Measurements from ENCODE around the gene TWSG1.
"Not testable (repeated sequence)": the region's sequence is repeated elsewhere in the genome, so short reads cannot be mapped to it uniquely, and the experiment has no call there.

The TWSG1 gene

GRCh38 chr18:9446839-9447238 is 112.3 kb downstream of the TWSG1 start:
- H3K9ac ChIP-seq (ENCODE audit: low read length): no peak overlapping the region
- no peak overlapping the region for H3K4ac ChIP-seq (ENCODE audit: low read depth in 1 of 2, low read length in 2 of 2)
- peaks cover 17% of the 10 kb centered on the region for H3K9me3 ChIP-seq (ENCODE audit: control insufficient read depth, low read length)
- H3K14ac ChIP-seq (ENCODE audit: low read length in 2 of 2): no peak overlapping the region
- no peak overlapping the region for H3K27ac ChIP-seq (ENCODE audit: low read length, poor library complexity, severe bottlenecking)
- H3K36me3 ChIP-seq (ENCODE audit: control insufficient read depth in 1 of 2, insufficient read depth in 2 of 2, low read depth in 1 of 2, low read length in 2 of 2): no peaks in the 10 kb centered on the region
- no peak overlapping the region for H2AK5ac ChIP-seq (ENCODE audit: low read length, severe bottlenecking)
- H3K4me1 ChIP-seq (ENCODE audit: control insufficient read depth, insufficient read depth, low read depth, low read length): no peaks in the 10 kb centered on the region
- no peak overlapping the region for H2AFZ ChIP-seq (ENCODE audit: low read depth, low read length)
- H2BK15ac ChIP-seq (ENCODE audit: low read depth, poor library complexity, severe bottlenecking): no peak overlapping the region
- H3K4me3 ChIP-seq (ENCODE audit: insufficient read depth in 1 of 2, low read depth in 1 of 2, low read length in 2 of 2): no peak overlapping the region
- H3K27me3 ChIP-seq (ENCODE audit: control insufficient read depth in 1 of 2, insufficient read depth in 1 of 2, low read length in 2 of 2): no peaks in the 10 kb centered on the region
- H4K91ac ChIP-seq (ENCODE audit: low read length): no peak overlapping the region
- no peak overlapping the region for H3K23ac ChIP-seq (ENCODE audit: low read length in 2 of 2)
- H2BK5ac ChIP-seq (ENCODE audit: low read depth, low read length, poor library complexity, severe bottlenecking): no peak overlapping the region
- H2BK12ac ChIP-seq (ENCODE audit: low read length in 2 of 2): no peak overlapping the region
- no peak overlapping the region for H3K4me2 ChIP-seq (ENCODE audit: low read length, poor library complexity, severe bottlenecking)
- no peaks in the 10 kb centered on the region for H3K79me1 ChIP-seq (replicated peaks; ENCODE audit: low read length, poor library complexity, severe bottlenecking)
- H2BK120ac ChIP-seq (ENCODE audit: low read depth, low read length): no peak overlapping the region
- WGBS: 74% methylated on average over 5 of the region's 5 CpGs
- peak; percentile 38 for DNase-seq
- no peak overlapping the region for H4K8ac ChIP-seq (ENCODE audit: low read length)
- H3K18ac ChIP-seq (ENCODE audit: low read depth in 1 of 2, low read length in 2 of 2): no peak overlapping the region

GRCh38 chr18:9447334-9447733 is 112.8 kb downstream of the TWSG1 start:
- Histone ChIP-seq H3K23ac (ENCODE audit: low read length in 2 of 2) (no peak overlapping the region), H3K4me3 (ENCODE audit: insufficient read depth in 1 of 2, low read depth in 1 of 2, low read length in 2 of 2) (no peak overlapping the region), H3K18ac (ENCODE audit: low read depth in 1 of 2, low read length in 2 of 2) (no peak overlapping the region), H3K79me1 (replicated peaks; ENCODE audit: low read length, poor library complexity, severe bottlenecking) (no peaks in the 10 kb centered on the region), H2BK15ac (ENCODE audit: low read depth, poor library complexity, severe bottlenecking) (no peak overlapping the region), H2BK5ac (ENCODE audit: low read depth, low read length, poor library complexity, severe bottlenecking) (no peak overlapping the region), H3K4me1 (ENCODE audit: control insufficient read depth, insufficient read depth, low read depth, low read length) (no peaks in the 10 kb centered on the region), H3K4me2 (ENCODE audit: low read length, poor library complexity, severe bottlenecking) (no peak overlapping the region), H3K9me3 (ENCODE audit: control insufficient read depth, low read length) (peaks cover 17% of the 10 kb centered on the region), H3K27ac (ENCODE audit: low read length, poor library complexity, severe bottlenecking) (no peak overlapping the region), H2AFZ (ENCODE audit: low read depth, low read length) (no peak overlapping the region), H3K27me3 (ENCODE audit: control insufficient read depth in 1 of 2, insufficient read depth in 1 of 2, low read length in 2 of 2) (no peaks in the 10 kb centered on the region), H3K9ac (ENCODE audit: low read length) (no peak overlapping the region), H2BK12ac (ENCODE audit: low read length in 2 of 2) (no peak overlapping the region), H2BK120ac (ENCODE audit: low read depth, low read length) (no peak overlapping the region), H4K91ac (ENCODE audit: low read length) (peak overlapping the region; percentile 21), H3K36me3 (ENCODE audit: control insufficient read depth in 1 of 2, insufficient read depth in 2 of 2, low read depth in 1 of 2, low read length in 2 of 2) (no peaks in the 10 kb centered on the region), H2AK5ac (ENCODE audit: low read length, severe bottlenecking) (no peak overlapping the region), H4K8ac (ENCODE audit: low read length) (no peak overlapping the region), H3K4ac (ENCODE audit: low read depth in 1 of 2, low read length in 2 of 2) (no peak overlapping the region), H3K14ac (ENCODE audit: low read length in 2 of 2) (no peak overlapping the region)
- WGBS: 96% methylated on average over 7 of the region's 7 CpGs
- DNase-seq: no peak

GRCh38 chr18:9449600-9450414 is 115.2 kb downstream of the TWSG1 start:
- H2BK5ac ChIP-seq (ENCODE audit: low read depth, low read length, poor library complexity, severe bottlenecking): no peak overlapping the region
- H2BK15ac ChIP-seq (ENCODE audit: low read depth, poor library complexity, severe bottlenecking): no peak overlapping the region
- no peaks in the 10 kb centered on the region for H3K27me3 ChIP-seq (ENCODE audit: control insufficient read depth in 1 of 2, insufficient read depth in 1 of 2, low read length in 2 of 2)
- no peak overlapping the region for H4K91ac ChIP-seq (ENCODE audit: low read length)
- H2AK5ac ChIP-seq (ENCODE audit: low read length, severe bottlenecking): no peak overlapping the region
- no peak for DNase-seq
- H3K9me3 ChIP-seq (ENCODE audit: control insufficient read depth, low read length): peaks cover 17% of the 10 kb centered on the region
- no peak overlapping the region for H3K18ac ChIP-seq (ENCODE audit: low read depth in 1 of 2, low read length in 2 of 2)
- no peak overlapping the region for H2BK120ac ChIP-seq (ENCODE audit: low read depth, low read length)
- no peak overlapping the region for H3K14ac ChIP-seq (ENCODE audit: low read length in 2 of 2)
- H3K9ac ChIP-seq (ENCODE audit: low read length): peak overlapping the region; percentile 30
- no peak overlapping the region for H4K8ac ChIP-seq (ENCODE audit: low read length)
- no peaks in the 10 kb centered on the region for H3K36me3 ChIP-seq (ENCODE audit: control insufficient read depth in 1 of 2, insufficient read depth in 2 of 2, low read depth in 1 of 2, low read length in 2 of 2)
- H3K79me1 ChIP-seq (replicated peaks; ENCODE audit: low read length, poor library complexity, severe bottlenecking): no peaks in the 10 kb centered on the region
- no peak overlapping the region for H2BK12ac ChIP-seq (ENCODE audit: low read length in 2 of 2)
- H3K23ac ChIP-seq (ENCODE audit: low read length in 2 of 2): no peak overlapping the region
- H3K4me3 ChIP-seq (ENCODE audit: insufficient read depth in 1 of 2, low read depth in 1 of 2, low read length in 2 of 2): no peak overlapping the region
- H3K4ac ChIP-seq (ENCODE audit: low read depth in 1 of 2, low read length in 2 of 2): no peak overlapping the region
- H3K4me1 ChIP-seq (ENCODE audit: control insufficient read depth, insufficient read depth, low read depth, low read length): no peaks in the 10 kb centered on the region
- H2AFZ ChIP-seq (ENCODE audit: low read depth, low read length): no peak overlapping the region
- WGBS: 74% methylated on average over 11 of the region's 12 CpGs
- no peak overlapping the region for H3K4me2 ChIP-seq (ENCODE audit: low read length, poor library complexity, severe bottlenecking)
- H3K27ac ChIP-seq (ENCODE audit: low read length, poor library complexity, severe bottlenecking): no peak overlapping the region

GRCh38 chr18:9450920-9451319 is 116.3 kb downstream of the TWSG1 start:
- not testable (repeated sequence) for H3K23ac ChIP-seq (ENCODE audit: low read length in 2 of 2); H4K91ac ChIP-seq (ENCODE audit: low read length); H3K14ac ChIP-seq (ENCODE audit: low read length in 2 of 2); H2BK15ac ChIP-seq (ENCODE audit: low read depth, poor library complexity, severe bottlenecking); H3K27ac ChIP-seq (ENCODE audit: low read length, poor library complexity, severe bottlenecking); H3K4me3 ChIP-seq (ENCODE audit: insufficient read depth in 1 of 2, low read depth in 1 of 2, low read length in 2 of 2); H2AK5ac ChIP-seq (ENCODE audit: low read length, severe bottlenecking); H3K4me2 ChIP-seq (ENCODE audit: low read length, poor library complexity, severe bottlenecking); H2BK12ac ChIP-seq (ENCODE audit: low read length in 2 of 2); H2AFZ ChIP-seq (ENCODE audit: low read depth, low read length); H3K9ac ChIP-seq (ENCODE audit: low read length); H3K18ac ChIP-seq (ENCODE audit: low read depth in 1 of 2, low read length in 2 of 2); H3K79me1 ChIP-seq (replicated peaks; ENCODE audit: low read length, poor library complexity, severe bottlenecking); H3K4ac ChIP-seq (ENCODE audit: low read depth in 1 of 2, low read length in 2 of 2); H4K8ac ChIP-seq (ENCODE audit: low read length); H2BK120ac ChIP-seq (ENCODE audit: low read depth, low read length); H3K36me3 ChIP-seq (ENCODE audit: control insufficient read depth in 1 of 2, insufficient read depth in 2 of 2, low read depth in 1 of 2, low read length in 2 of 2); H3K4me1 ChIP-seq (ENCODE audit: control insufficient read depth, insufficient read depth, low read depth, low read length); H3K27me3 ChIP-seq (ENCODE audit: control insufficient read depth in 1 of 2, insufficient read depth in 1 of 2, low read length in 2 of 2); H2BK5ac ChIP-seq (ENCODE audit: low read depth, low read length, poor library complexity, severe bottlenecking); DNase-seq
- 97% methylated on average over 6 of the region's 7 CpGs for WGBS
- H3K9me3 ChIP-seq (ENCODE audit: control insufficient read depth, low read length): peaks cover 26% of the 10 kb centered on the region
